Esophagus muscularis mucosa (tissue), 4 donors: ENCODE data around the gene MYL12B. TPM values are rescaled to one million over a fixed set of nuclear protein-coding genes. Genes with fewer than 3 reads are reported as not detected.

Experiments used
- DNase-seq: peaks from one replicate; pipeline ENCODE4 v3.0.0-alpha.2; 2017; ENCODE audit errors: extremely low spot score
- H3K27ac ChIP-seq, 4 donors: fragments of 200-600 bp; sonication (generic); replicated peaks in 1 of 4; 1 replicate in 3 of 4; 2 replicates in 1 of 4; pipeline ENCODE4 v1.5.1; 2016 to 2019; ENCODE audit warnings: mild to moderate bottlenecking in 1 of 4
- H3K27me3 ChIP-seq, 4 donors: fragments of 200-600 bp; sonication (generic); one replicate each; pipeline versions ENCODE4 v1.5.1 to v1.6.0; 2016 to 2019
- H3K36me3 ChIP-seq, 4 donors: fragments of 200-600 bp; sonication (generic); one replicate each; pipeline ENCODE4 v1.5.1; 2016 to 2019
- H3K4me1 ChIP-seq, 4 donors: fragments of 200-600 bp; sonication (generic); one replicate each; pipeline ENCODE4 v1.5.1; 2016 to 2019
- H3K4me3 ChIP-seq, 4 donors: fragments of 200-600 bp; sonication (generic); 1 replicate in 2 of 4; 2 replicates in 2 of 4; pipeline ENCODE4 v1.5.1; 2016 to 2019; ENCODE audit warnings: mild to moderate bottlenecking in 4 of 4, moderate library complexity in 1 of 4
- H3K9me3 ChIP-seq, 4 donors: fragments of 200-600 bp; sonication (generic); 1 replicate in 3 of 4; 2 replicates in 1 of 4; pipeline ENCODE4 v1.5.1; 2016 to 2019
- CTCF ChIP-seq, 3 experiments: fragments of 200-600 bp in 2 of 3; fragments of 450-650 bp in 1 of 3; sonication (generic) in 2 of 3; IDR thresholded peaks; one replicate each; pipeline ENCODE4 v1.5.1; 2017 to 2019; ENCODE audit warnings: antibody characterized with exemption in 3 of 3, mild to moderate bottlenecking in 2 of 3, moderate library complexity in 1 of 3
- EP300 ChIP-seq: sonication (generic); formaldehyde crosslinking; IDR thresholded peaks from one replicate; pipeline ENCODE4 v1.6.1; 2017; ENCODE audit warnings: antibody characterized with exemption
- POLR2A ChIP-seq: fragments of 450-650 bp; IDR thresholded peaks from one replicate; pipeline ENCODE4 v1.6.1; 2017; ENCODE audit warnings: antibody characterized with exemption, moderate library complexity, mild to moderate bottlenecking, low read depth
- POLR2AphosphoS5 ChIP-seq, 2 donors: sonication (generic); formaldehyde crosslinking; IDR thresholded peaks; one replicate each; pipeline ENCODE4 v1.6.1; 2017; ENCODE audit warnings: antibody characterized with exemption in 2 of 2
- WGBS: methylation state at CpG from one replicate; pipeline ENCODE4 v1.1.5; 2018; 5-methylcytosine and 5-hydroxymethylcytosine counted together
- intact Hi-C: fragments of 100-400 bp; cut with DNase I; formaldehyde crosslinking; loops from one replicate; pipeline ENCODE4 v1.15.1; 2023
- total RNA-seq, 4 donors: library from RNA; depleted of rRNA; stranded (reverse); fragments of >200 nt; gene quantifications; one replicate each; pipeline versions ENCODE4 v1.1.0 to v1.2.1, GENCODE V29; 2016

Gene MYL12B
- total RNA-seq, 4 donors from 2014 or later = 211 to 279 (median 244) TPM

GRCh38 chr18:3234457-3234856 is 27.5 kb upstream of the MYL12B start:
- no peak for TF ChIP-seq EP300
- TF ChIP-seq POLR2A = no peak
- TF ChIP-seq CTCF (IDR thresholded peaks at IDR 0.05) = no peak
- no peak for TF ChIP-seq POLR2AphosphoS5 (IDR thresholded peaks at IDR 0.05)
- WGBS = 65% methylated on average over 5 of the region's 5 CpGs
- DNase-seq = no peak
- H3K27me3 ChIP-seq = no peaks in the 10 kb centered on the region
- intact Hi-C loops = no loop called here
- no peak overlapping the region for H3K4me3 ChIP-seq
- H3K27ac ChIP-seq = no peak overlapping the region
- no peaks in the 10 kb centered on the region for H3K4me1 ChIP-seq
- H3K36me3 ChIP-seq = no peaks in the 10 kb centered on the region
- H3K9me3 ChIP-seq = no peaks in the 10 kb centered on the region

- intact Hi-C loops = loop anchor here (5.0 kb wide), 1 partner anchor 89 kb away; no protein-coding TSS in a partner anchor
- Histone ChIP-seq H3K4me1 (no peaks in the 10 kb centered on the region), H3K27ac (no peak overlapping the region), H3K36me3 (no peaks in the 10 kb centered on the region), H3K4me3 (no peak overlapping the region), H3K9me3 (no peaks in the 10 kb centered on the region), H3K27me3 (no peaks in the 10 kb centered on the region)
- 94% methylated on average over 2 of the region's 2 CpGs for WGBS
- no peak for DNase-seq
- TF ChIP-seq EP300 = no peak
- TF ChIP-seq CTCF (IDR thresholded peaks at IDR 0.05) = no peak
- TF ChIP-seq POLR2A = no peak
- TF ChIP-seq POLR2AphosphoS5 (IDR thresholded peaks at IDR 0.05) = no peak
These were observed 26.1 kb upstream of the MYL12B start for GRCh38 chr18:3235846-3236245.

- no peak for DNase-seq
- H3K27ac ChIP-seq = no peak overlapping the region
- H3K9me3 ChIP-seq = no peaks in the 10 kb centered on the region
- TF ChIP-seq EP300 = no peak
- intact Hi-C loops = loop anchor here (5.0 kb wide), 1 partner anchor 89 kb away; no protein-coding TSS in a partner anchor
- 88% methylated on average over 4 of the region's 4 CpGs for WGBS
- no peaks in the 10 kb centered on the region for H3K36me3 ChIP-seq
- no peaks in the 10 kb centered on the region for H3K27me3 ChIP-seq
- no peak overlapping the region for H3K4me3 ChIP-seq
- H3K4me1 ChIP-seq = no peaks in the 10 kb centered on the region
These were observed 25.5 kb upstream of the MYL12B start for GRCh38 chr18:3236470-3236869.

DNA sequence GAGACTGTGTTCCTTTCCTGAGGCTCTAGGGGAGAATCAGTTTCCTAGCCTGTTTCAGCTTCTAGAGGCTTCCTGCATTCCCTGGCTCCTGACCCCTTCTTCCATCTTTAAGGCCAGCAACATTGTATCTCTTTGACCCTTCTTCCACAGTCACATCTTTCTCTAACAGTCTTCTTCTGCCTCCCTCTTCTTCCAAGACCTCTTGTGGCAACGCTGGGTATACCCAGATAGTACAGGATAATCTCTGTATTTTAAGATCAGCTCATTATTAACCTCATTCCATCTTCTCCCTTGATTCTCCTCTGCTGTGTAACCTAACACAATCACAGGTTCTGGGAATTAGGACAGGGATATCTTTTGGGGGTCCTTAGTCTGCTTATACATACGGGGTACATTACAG is 23.2 kb upstream of the MYL12B start:
- no peaks in the 10 kb centered on the region for H3K4me1 ChIP-seq
- intact Hi-C loops = loop anchor here (5.0 kb wide), 1 partner anchor 91 kb away; no protein-coding TSS in a partner anchor
- DNase-seq = no peak
- no peaks in the 10 kb centered on the region for H3K27me3 ChIP-seq
- 89% methylated on average over 2 of the region's 2 CpGs for WGBS
- H3K9me3 ChIP-seq = no peaks in the 10 kb centered on the region
- H3K36me3 ChIP-seq = no peaks in the 10 kb centered on the region
- H3K4me3 ChIP-seq = no peak overlapping the region
- TF ChIP-seq POLR2A = no peak
- no peak for TF ChIP-seq POLR2AphosphoS5 (IDR thresholded peaks at IDR 0.05)
- TF ChIP-seq CTCF (IDR thresholded peaks at IDR 0.05) = no peak
- TF ChIP-seq EP300 = no peak
- no peak overlapping the region for H3K27ac ChIP-seq

DNA sequence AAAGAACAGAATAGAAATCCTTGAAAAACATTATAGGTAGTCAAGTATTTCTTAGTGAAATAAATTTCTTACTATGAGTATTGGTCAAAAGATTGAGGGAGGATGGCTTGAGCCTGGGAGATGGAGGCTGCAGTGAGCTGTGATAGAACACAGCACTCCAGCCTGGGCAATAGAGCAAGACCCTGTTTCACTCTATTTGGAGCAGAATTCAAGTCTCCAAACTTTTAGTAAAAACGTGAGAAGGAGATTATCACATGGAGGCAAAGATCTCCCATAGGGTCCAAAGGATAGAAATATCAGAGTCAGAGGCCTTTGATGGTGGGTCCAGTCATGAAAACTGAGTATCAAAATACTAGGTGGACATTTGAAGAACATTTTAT is 16.8 kb upstream of the MYL12B start:
- no peak for DNase-seq
- peaks cover 18 to 46% (median 41%) of the 10 kb centered on the region in 4 donors for H3K4me1 ChIP-seq
- no peaks in the 10 kb centered on the region for H3K27me3 ChIP-seq
- H3K4me3 ChIP-seq = peak overlapping the region; percentile 87 to 98 (median 94)
- H3K9me3 ChIP-seq = no peaks in the 10 kb centered on the region
- peaks cover 0 to 12% (median 3%) of the 10 kb centered on the region in 4 donors for H3K36me3 ChIP-seq
- WGBS = 72% methylated on average over 1 of the region's 1 CpG
- no peak for TF ChIP-seq POLR2AphosphoS5 (IDR thresholded peaks at IDR 0.05)
- TF ChIP-seq POLR2A = no peak
- TF ChIP-seq EP300 = no peak
- no peak for TF ChIP-seq CTCF (IDR thresholded peaks at IDR 0.05)
- H3K27ac ChIP-seq = peak overlapping the region in 1 of 4 donors; percentile 99
- intact Hi-C loops = loop anchor here (2.0 to 10.0 kb wide), 4 partner anchors 92 to 313 kb away; partner anchors contain the start of gene LPIN2
